ENCODE measurements around the gene B4GALT5.

- TF ChIP-seq POLR2A (IDR thresholded peaks at IDR 0.05): no peak
- TF ChIP-seq CTCF (IDR thresholded peaks at IDR 0.05): no peak
Measured at GRCh38 chr20:49676581-49677291, 36.9 kb downstream of the B4GALT5 start.
